Neural progenitor cell (in vitro differentiated cells): ENCODE measurements around the gene IFI27L1. TPM values are rescaled to one million over a fixed set of nuclear protein-coding genes. Genes with fewer than 3 reads are reported as not detected.

Source experiments
- DNase-seq: peaks from one replicate; pipeline ENCODE4 v3.0.0-alpha.2; 2016; ENCODE audit warnings: low spot score
- H2AFZ ChIP-seq: fragments of 200-600 bp; sonication (generic); replicated peaks from 2 replicates; pipeline ENCODE4 v1.6.1; 2016; ENCODE audit warnings: antibody characterized with exemption
- H3F3A ChIP-seq: fragments of 200-600 bp; sonication (generic); 2 replicates; pipeline ENCODE4 v1.6.1; 2016; ENCODE audit warnings: antibody characterized with exemption, low read depth
- H3K27ac ChIP-seq: fragments of 200-600 bp; sonication (generic); 2 replicates; pipeline ENCODE4 v1.5.1; 2016; ENCODE audit warnings: mild to moderate bottlenecking
- H3K27me3 ChIP-seq: fragments of 200-600 bp; sonication (generic); 2 replicates; pipeline ENCODE4 v1.6.1; 2016; ENCODE audit warnings: mild to moderate bottlenecking, moderate library complexity
- H3K36me3 ChIP-seq: fragments of 200-600 bp; sonication (generic); 2 replicates; pipeline ENCODE4 v1.5.1; 2016
- H3K4me1 ChIP-seq: fragments of 200-600 bp; sonication (generic); 2 replicates; pipeline ENCODE4 v1.6.1; 2016; ENCODE audit warnings: mixed run types
- H3K4me2 ChIP-seq: fragments of 200-600 bp; sonication (generic); 2 replicates; pipeline ENCODE4 v1.6.1; 2016
- H3K4me3 ChIP-seq: fragments of 200-600 bp; sonication (generic); 2 replicates; pipeline ENCODE4 v1.5.1; 2016
- H3K79me2 ChIP-seq: fragments of 200-600 bp; sonication (generic); 2 replicates; pipeline ENCODE4 v1.6.1; 2016; ENCODE audit warnings: low read depth
- H3K9ac ChIP-seq: fragments of 200-600 bp; sonication (generic); 2 replicates; pipeline ENCODE4 v1.6.1; 2016
- H3K9me3 ChIP-seq: fragments of 200-600 bp; sonication (generic); 2 replicates; pipeline ENCODE4 v1.5.1; 2016; ENCODE audit warnings: low read depth
- H4K20me1 ChIP-seq: fragments of 200-600 bp; sonication (generic); 2 replicates; pipeline ENCODE4 v1.6.1; 2016; ENCODE audit warnings: low read depth
- H3K27ac Mint-ChIP-seq: 3 replicates; pipeline ENCODE4 v1.8.0; 2021; ENCODE audit warnings: mixed read lengths
- H3K27me3 Mint-ChIP-seq: 2 replicates; pipeline ENCODE4 v1.8.0; 2022; ENCODE audit warnings: low read depth, mild to moderate bottlenecking, inconsistent platforms, moderate library complexity, mixed read lengths; ENCODE audit not compliant: insufficient read depth
- H3K36me3 Mint-ChIP-seq: 3 replicates; pipeline ENCODE4 v1.8.0; 2021; ENCODE audit warnings: mixed read lengths
- H3K4me1 Mint-ChIP-seq: 3 replicates; pipeline ENCODE4 v1.8.0; 2021; ENCODE audit warnings: mixed read lengths
- H3K4me3 Mint-ChIP-seq: 3 replicates; pipeline ENCODE4 v1.8.0; 2021; ENCODE audit warnings: mild to moderate bottlenecking, moderate library complexity, mixed read lengths
- H3K9me3 Mint-ChIP-seq: 3 replicates; pipeline ENCODE4 v1.8.0; 2020; ENCODE audit warnings: mixed read lengths
- EZH2 ChIP-seq: fragments of 200-600 bp; sonication (generic); IDR thresholded peaks from 2 replicates; pipeline ENCODE4 v1.6.1; 2017; ENCODE audit warnings: antibody characterized with exemption, mild to moderate bottlenecking, moderate library complexity
- EZH2phosphoT487 ChIP-seq: fragments of 200-600 bp; sonication (generic); IDR thresholded peaks from 2 replicates; pipeline ENCODE4 v1.6.1; 2017; ENCODE audit warnings: antibody characterized with exemption
- total RNA-seq: library from RNA; depleted of rRNA; stranded (reverse); fragments of >200 nt; gene quantifications from 2 replicates; pipeline ENCODE4 v1.2.3, GENCODE V29; 2015; ENCODE audit warnings: low replicate concordance
- TF ChIP-seq, protein P1 (sequence below): fragments of 200-600 bp; sonication (generic); IDR thresholded peaks from 2 replicates; pipeline ENCODE4 v1.5.1; 2017; ENCODE audit warnings: antibody characterized with exemption, mild to moderate bottlenecking

The IFI27L1 gene
- total RNA-seq, 1 donor from 2014 or later = 10.8 TPM

DNA sequence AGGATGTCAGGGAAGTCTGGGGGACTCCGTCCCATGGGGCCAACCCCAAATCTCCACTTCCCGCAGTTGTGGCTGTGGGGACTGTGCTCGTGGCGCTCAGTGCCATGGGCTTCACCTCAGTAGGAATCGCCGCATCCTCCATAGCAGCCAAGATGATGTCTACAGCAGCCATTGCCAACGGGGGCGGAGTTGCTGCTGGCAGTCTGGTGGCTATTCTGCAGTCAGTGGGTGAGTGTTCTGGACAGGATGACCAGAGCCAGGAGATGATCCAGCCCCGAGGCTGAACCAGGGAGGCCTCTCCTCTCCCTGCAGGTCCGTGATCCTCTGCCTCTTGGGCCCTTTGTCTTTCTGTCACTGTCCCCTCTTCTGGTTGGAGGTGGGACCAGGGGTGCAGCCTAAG is 20.6 kb downstream of the IFI27L1 start:
- no peaks in the 10 kb centered on the region for H3K36me3 ChIP-seq
- H3K79me2 ChIP-seq = no peaks in the 10 kb centered on the region
- no peaks in the 10 kb centered on the region for H4K20me1 ChIP-seq
- no peak overlapping the region for H3K4me3 Mint-ChIP-seq
- TF ChIP-seq EZH2 (no peak), EZH2phosphoT487 (no peak)
- peaks cover 4% of the 10 kb centered on the region for H3K27me3 Mint-ChIP-seq
- no peak overlapping the region for H3K27ac ChIP-seq
- H3K36me3 Mint-ChIP-seq = peaks cover 23% of the 10 kb centered on the region
- no peaks in the 10 kb centered on the region for H3F3A ChIP-seq
- no peak for DNase-seq
- peaks cover 2% of the 10 kb centered on the region for H3K4me1 Mint-ChIP-seq
- H3K9me3 ChIP-seq = no peaks in the 10 kb centered on the region
- H3K4me1 ChIP-seq = peaks cover 5% of the 10 kb centered on the region
- H3K9me3 Mint-ChIP-seq = no peaks in the 10 kb centered on the region
- H3K4me3 ChIP-seq = no peak overlapping the region
- H3K27ac Mint-ChIP-seq = peak overlapping the region; percentile 29
- H3K27me3 ChIP-seq = no peaks in the 10 kb centered on the region
- H3K9ac ChIP-seq = no peak overlapping the region
- no peak overlapping the region for H2AFZ ChIP-seq
- no peak overlapping the region for H3K4me2 ChIP-seq

DNA sequence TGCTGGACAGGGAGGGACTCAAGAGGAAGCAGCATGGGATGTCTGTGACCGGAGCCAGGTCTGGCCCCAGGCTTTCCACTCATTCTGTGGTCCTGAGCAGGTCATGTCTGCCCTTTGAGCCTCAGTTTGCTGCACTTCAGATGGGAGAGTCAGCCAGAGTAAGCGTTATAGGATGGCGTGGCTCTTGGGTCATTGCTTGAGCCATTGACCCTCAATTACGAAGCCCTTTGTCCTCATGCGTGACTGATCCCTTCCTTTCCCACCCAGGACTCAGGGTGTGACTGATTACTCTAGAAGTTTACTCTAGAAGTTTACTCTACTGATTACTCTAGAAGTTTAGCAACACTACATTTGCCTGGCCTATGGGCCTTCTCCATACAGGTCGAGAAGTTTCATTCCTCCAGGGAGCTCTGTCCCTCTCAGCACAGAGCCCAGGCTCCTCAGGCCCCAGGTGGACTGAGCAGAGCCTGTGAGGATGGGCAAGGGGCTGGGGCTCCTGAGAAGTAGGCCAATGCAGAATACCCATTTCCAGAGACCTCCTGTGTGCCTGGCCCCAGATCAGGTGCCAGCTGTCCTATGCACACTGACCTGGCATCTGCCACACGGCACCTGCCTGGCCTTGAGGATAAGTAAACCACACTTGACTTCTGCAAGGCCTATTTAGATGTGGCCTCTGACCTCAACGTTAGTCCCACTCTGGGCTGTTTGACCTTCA is 21.8 kb downstream of the IFI27L1 start:
- TF ChIP-seq, protein P1, sequence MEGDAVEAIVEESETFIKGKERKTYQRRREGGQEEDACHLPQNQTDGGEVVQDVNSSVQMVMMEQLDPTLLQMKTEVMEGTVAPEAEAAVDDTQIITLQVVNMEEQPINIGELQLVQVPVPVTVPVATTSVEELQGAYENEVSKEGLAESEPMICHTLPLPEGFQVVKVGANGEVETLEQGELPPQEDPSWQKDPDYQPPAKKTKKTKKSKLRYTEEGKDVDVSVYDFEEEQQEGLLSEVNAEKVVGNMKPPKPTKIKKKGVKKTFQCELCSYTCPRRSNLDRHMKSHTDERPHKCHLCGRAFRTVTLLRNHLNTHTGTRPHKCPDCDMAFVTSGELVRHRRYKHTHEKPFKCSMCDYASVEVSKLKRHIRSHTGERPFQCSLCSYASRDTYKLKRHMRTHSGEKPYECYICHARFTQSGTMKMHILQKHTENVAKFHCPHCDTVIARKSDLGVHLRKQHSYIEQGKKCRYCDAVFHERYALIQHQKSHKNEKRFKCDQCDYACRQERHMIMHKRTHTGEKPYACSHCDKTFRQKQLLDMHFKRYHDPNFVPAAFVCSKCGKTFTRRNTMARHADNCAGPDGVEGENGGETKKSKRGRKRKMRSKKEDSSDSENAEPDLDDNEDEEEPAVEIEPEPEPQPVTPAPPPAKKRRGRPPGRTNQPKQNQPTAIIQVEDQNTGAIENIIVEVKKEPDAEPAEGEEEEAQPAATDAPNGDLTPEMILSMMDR = no peak
- TF ChIP-seq EZH2 (no peak), EZH2phosphoT487 (no peak)
- H3F3A ChIP-seq = no peaks in the 10 kb centered on the region
- H3K4me3 ChIP-seq = no peak overlapping the region
- peaks cover 5% of the 10 kb centered on the region for H3K4me1 ChIP-seq
- no peak overlapping the region for H2AFZ ChIP-seq
- no peaks in the 10 kb centered on the region for H4K20me1 ChIP-seq
- no peaks in the 10 kb centered on the region for H3K79me2 ChIP-seq
- Mint-ChIP-seq H3K9me3 (no peaks in the 10 kb centered on the region), H3K27me3 (peaks cover 4% of the 10 kb centered on the region), H3K4me3 (no peak overlapping the region), H3K4me1 (peaks cover 2% of the 10 kb centered on the region), H3K36me3 (peaks cover 20% of the 10 kb centered on the region), H3K27ac (no peak overlapping the region)
- H3K9me3 ChIP-seq = no peaks in the 10 kb centered on the region
- no peak overlapping the region for H3K9ac ChIP-seq
- H3K4me2 ChIP-seq = no peak overlapping the region
- no peaks in the 10 kb centered on the region for H3K36me3 ChIP-seq
- H3K27me3 ChIP-seq = no peaks in the 10 kb centered on the region
- no peak overlapping the region for H3K27ac ChIP-seq
- DNase-seq = no peak

DNA sequence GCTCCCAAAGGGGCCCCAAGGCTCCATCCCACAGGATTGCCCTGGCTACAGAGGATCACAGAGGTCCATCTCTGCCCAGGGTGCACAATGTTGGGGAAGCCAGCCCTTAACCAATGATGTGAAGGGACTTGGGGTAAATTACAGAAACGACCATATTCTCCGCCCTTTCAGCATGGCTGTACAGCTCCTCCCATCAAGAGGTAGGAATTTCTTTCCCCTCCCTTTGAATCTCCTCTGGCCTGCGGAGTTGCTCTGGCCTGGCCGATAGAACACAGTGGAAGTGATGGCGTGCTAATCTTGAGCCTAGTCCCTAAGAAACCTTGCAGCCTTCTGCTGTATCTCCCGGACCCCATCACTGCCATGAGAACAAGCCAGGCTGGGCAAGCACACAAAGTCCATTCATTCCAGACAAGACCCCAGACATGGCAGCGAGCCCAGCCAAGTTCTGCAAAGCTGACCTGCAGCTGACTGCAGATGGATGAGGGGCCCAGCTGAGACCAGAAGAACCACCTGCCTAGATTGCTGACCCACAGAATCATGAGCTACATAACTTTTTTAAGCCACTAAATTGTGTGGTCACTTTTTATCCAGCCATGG is 22.5 kb downstream of the IFI27L1 start:
- H3K36me3 Mint-ChIP-seq = peaks cover 15% of the 10 kb centered on the region

More for the DNA sequence above, 22.5 kb downstream of the IFI27L1 start:
- Histone ChIP-seq H3K27ac (no peak overlapping the region), H3K9me3 (no peaks in the 10 kb centered on the region), H3K4me1 (peaks cover 5% of the 10 kb centered on the region), H3K79me2 (no peaks in the 10 kb centered on the region), H4K20me1 (no peaks in the 10 kb centered on the region), H3K27me3 (no peaks in the 10 kb centered on the region), H3K36me3 (no peaks in the 10 kb centered on the region), H3K4me2 (no peak overlapping the region), H3K4me3 (no peak overlapping the region), H3K9ac (no peak overlapping the region), H2AFZ (no peak overlapping the region), H3F3A (no peaks in the 10 kb centered on the region)
- H3K4me1 Mint-ChIP-seq = peaks cover 7% of the 10 kb centered on the region
- H3K4me3 Mint-ChIP-seq = no peak overlapping the region
- H3K9me3 Mint-ChIP-seq = no peaks in the 10 kb centered on the region
- DNase-seq = no peak
- peaks cover 4% of the 10 kb centered on the region for H3K27me3 Mint-ChIP-seq
- TF ChIP-seq EZH2 = no peak
- TF ChIP-seq, protein P1 = no peak
- no peak for TF ChIP-seq EZH2phosphoT487
- H3K27ac Mint-ChIP-seq = no peak overlapping the region
